NCI-H446 (cell line): ENCODE data around the gene DHTKD1.
"Not testable (repeated sequence)": the region's sequence is repeated elsewhere in the genome, so short reads cannot be mapped to it uniquely, and the experiment has no call there.

Experiments used
- DNase-seq, 2 experiments: peaks; one replicate each; lab custom pipeline; 2025; lab: John Stamatoyannopoulos, UW

DHTKD1 gene

DNA sequence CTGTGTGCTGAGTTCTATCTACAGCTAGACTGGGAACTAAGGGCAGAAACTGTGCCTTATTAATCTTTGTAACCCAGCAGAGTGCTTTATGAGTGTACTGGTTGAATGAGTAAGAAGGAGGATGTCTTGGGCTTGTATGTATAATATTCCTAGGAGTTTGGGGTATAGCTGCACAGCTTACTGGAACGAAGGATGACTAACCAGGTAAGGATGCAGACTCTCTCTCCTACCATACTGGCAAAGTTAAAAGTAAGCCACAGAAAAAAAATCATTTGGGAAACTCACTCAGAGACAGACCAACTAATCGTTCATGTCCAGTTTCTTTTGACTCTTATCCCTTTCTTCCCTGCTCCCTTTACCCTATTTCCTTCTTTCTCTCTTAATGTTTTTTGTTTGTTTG lies 1.4 kb upstream of the DHTKD1 start:
- no peak for DNase-seq

DNA sequence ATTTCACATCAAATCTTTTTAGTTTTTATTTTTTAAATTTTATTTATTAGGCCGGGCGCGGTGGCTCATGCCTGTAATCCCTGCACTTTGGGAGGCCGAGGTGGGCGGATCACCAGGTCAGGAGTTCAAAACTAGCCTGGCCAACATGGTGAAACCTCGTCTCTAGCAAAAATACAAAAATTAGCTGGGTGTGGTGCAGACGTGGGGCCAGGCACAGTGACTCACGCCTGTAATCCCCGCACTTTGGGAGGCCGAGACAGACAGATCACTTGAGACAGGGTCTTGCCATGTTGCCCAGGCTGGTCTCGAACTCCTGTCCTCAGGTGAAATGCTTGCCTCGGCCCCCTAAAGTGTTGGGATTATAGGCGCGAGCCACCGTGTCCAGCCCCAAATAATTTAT lies 2.7 kb downstream of the DHTKD1 start:
- not testable (repeated sequence) for DNase-seq

DNA sequence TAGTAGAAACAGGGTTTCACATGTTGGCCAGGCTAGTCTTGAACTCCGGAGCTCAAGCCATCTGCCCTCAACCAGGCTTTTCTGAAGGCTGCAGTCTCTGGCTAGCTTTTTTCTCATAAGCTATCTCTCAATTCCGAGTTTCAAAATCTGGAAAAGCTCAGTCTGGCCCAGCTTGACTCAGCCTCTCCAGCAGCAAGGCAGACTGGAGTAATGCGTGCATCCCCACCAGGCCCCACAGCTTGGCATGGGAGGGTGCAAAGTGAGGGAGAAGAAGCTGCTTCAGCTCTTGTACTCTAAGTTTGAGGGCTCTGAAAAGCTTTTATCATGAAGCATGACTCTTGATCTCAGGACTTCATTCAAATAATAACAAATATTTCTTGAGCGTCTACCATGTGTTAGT lies 4.8 kb downstream of the DHTKD1 start:
- DNase-seq = no peak

DNA sequence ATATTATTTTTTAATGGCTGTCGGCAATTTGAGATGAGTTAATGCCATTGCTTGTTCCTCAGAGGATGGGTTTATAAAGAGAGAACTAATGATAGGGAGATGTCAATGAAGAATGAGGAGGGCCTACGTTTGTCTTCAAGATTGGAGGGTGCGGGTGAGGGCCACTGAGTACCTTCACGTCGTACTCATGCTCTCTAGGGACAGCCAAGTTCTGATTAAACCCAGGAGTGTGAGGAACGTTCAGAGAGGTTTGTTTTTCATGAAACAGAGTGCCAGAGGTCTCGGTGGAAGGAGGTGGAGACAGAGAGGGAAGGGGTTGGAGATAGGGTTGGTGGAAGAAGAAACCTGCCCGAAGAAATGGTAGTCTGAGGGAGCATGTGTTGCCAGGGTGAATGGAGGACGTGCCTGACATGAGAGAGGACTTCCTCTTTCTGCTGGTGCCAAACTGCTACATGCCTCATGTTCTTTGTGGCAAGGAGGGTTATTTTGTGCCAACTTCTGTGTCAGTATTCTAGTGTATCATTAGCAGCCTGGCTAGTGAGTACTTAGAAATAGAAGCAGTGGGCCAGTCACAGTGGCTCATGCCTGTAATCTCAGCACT lies 8.9 kb downstream of the DHTKD1 start:
- DNase-seq = no peak

DNA sequence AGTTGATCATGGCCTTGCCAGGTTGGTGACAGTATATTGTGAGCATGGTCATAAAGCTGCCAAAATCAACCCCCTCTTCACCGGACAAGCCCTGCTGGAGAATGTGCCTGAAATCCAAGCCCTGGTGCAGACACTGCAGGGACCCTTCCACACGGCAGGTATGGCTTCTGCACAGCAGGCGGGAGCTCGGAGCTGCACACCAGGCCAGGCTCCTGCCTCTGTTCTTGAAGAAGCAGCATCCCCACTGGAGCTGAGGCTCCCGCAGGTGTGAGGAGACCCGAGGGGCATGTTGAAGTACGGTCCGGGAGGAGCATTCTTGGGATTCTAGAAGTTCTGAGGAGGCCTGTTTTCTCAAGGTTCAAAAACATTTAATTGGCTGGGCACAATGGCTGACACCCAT lies 12.7 kb downstream of the DHTKD1 start:
- DNase-seq = no peak

DNA sequence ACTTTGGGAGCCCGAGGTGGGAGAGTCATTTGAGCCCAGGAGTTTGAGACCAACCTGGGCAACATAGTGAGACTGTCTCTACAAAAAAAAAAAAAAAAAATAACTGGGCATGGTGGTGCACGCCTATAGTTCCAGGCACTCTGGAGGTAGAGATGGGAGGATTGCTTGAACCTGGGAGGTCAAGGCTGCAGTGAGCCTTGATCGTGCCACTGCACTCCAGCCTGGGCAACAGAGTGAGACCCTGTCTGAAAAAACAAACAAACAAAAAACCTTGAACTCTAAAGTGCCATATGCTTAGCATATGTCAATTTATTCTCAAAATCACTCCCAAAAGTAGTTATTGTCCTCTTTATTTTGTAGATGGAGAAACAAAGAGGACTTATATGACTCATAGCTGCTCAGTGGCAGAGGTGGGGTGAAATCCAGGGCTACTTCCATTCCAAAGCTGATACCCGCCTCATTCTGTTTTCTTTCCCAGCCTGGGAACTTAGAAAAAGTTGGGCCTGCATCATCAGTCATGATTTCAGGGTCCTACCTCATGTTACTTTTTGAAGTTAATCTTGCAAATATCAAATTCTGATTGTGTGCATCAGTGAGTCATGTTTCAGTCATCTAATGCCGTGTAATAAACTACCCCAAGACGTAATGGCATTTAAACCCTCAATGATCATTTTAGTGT lies 13.3 kb downstream of the DHTKD1 start:
- DNase-seq = no peak

DNA sequence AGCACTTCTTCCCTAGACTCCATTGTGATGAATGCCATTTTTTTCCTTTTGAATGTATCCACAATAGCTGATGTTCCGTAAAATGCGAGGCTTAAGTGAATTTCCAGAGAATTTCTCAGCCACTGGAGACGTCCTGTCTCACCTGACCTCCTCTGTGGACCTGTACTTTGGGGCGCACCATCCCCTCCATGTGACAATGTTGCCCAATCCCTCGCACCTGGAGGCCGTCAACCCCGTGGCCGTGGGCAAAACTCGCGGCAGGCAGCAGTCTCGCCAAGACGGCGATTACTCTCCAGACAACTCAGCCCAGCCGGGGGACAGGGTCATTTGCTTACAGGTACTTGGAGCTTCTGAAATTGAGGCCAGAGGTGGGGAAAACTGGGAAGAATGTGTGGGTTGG lies 20.2 kb downstream of the DHTKD1 start:
- DNase-seq = no peak

DNA sequence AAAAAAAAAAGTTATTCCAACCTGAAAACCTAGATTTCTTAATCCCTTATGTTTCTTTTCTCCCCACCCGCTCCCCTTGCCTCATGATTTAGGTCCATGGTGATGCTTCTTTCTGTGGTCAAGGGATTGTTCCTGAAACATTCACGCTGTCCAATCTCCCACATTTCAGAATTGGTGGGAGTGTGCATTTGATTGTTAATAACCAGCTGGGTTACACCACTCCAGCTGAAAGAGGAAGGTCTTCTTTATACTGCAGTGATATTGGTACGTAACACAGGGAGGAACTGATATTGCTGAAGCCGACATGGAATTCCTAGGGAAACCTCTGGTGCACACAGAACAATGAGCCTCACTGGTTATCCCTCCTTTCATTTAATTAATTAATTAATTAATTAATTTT lies 22.7 kb downstream of the DHTKD1 start:
- no peak for DNase-seq

DNA sequence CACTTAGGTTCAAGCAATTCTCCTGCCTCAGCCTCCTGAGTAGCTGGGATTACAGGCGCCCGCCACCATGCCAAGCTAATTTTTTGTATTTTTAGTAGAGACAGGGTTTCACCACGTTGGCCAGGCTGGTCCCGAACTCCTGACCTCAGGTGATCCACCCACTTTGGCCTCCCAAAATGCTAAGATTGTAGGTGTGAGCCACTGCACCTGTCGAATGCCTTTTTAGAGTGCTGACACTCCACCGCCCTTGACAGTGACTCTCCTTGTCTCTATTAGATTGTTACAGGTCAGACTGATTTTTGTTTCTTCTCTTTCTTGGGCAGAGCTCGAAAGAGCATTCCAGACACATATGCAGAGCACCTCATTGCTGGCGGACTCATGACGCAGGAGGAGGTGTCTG lies 28.6 kb downstream of the DHTKD1 start:
- not testable (repeated sequence) for DNase-seq

DNA sequence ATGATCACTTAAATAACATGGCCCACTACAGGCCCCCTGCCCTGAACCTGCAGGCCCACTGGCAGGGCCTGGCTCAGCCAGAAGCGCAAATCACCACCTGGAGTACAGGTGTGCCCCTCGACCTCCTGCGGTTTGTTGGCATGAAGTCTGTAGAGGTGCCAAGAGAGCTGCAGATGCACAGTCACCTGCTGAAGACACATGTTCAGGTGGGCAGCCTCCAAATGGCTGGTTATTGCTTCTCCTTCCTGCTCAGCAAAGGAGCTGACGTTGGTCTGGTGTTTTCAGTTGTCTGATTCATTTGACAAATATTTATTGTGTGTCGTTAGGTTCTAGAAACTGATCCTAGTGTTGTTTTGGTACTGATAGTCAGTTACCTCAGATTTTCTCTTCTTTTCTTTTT lies 29.0 kb downstream of the DHTKD1 start:
- no peak for DNase-seq

DNA sequence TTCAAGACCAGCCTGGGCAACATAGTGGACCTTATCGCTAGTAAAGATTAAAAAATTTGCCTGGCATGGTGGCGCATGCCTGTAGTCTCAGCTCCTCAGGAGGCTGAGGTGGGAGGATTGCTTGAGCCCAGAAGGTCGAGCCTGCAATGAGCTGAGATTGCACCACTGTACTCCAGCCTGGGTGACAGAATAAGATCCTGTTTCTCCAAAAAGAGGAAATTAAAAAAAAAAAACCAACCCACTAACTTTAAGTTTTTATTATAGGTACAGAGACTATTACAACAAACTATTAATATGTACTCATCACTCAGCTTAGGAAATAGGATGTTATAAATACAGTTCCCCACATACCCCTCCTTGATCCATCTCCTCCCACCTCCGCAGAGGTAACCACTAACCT lies 30.2 kb downstream of the DHTKD1 start:
- no peak for DNase-seq

DNA sequence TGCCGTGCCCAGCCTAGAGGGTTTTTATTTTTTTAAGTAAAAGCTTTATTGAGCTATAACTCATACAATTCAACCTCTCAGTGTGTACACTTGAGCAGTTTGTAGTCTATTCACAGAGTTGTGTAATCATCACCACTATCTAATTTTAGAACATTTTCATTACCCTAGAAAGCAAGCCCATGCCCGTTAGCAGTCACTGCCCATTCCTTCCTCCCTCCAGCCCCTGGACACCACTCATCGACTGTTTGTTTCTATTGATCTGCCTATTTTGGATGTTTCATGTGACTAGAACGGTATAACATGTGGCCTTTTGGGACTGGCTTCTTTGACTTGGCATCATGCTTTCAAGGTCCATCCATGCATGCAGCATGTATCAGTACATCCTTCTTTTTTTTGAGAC lies 35.0 kb downstream of the DHTKD1 start:
- DNase-seq = no peak

DNA sequence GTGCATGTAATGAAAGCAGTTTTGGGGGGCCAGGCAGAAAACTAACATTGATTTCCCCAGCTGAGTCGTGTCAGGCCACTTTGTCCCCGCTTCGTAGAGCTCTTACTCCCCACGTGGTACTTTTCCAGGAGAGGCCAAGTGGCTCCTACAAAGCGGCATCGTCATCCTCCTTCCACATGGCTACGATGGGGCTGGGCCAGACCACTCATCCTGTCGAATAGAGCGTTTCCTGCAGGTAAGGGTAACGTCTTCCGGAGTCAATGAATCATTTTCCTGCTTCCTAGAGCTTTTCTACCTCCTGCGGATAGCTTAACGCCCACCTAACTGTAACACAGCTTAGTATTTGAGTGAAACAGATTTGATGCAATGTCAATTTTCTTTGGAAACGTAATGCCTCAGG lies 39.0 kb downstream of the DHTKD1 start:
- DNase-seq = no peak

DNA sequence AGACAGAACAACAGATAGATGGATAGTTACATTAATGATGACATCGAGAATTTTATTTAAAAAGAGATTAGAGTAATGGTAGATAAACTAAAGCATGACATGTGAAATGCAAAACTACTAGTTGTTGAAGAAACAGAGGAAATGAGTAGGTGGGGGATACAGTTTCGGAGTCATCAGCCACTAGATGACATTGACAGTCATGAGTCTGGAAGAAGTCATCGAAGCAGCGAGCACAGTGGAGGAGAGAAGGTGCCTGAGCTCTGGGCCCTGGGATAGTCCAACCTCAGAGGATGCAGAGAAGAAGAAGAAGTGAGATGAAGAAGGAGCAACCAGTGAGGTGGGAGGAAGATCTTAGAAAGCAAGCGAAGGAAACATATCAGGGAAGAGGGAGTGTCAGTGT lies 40.5 kb downstream of the DHTKD1 start:
- DNase-seq = no peak

DNA sequence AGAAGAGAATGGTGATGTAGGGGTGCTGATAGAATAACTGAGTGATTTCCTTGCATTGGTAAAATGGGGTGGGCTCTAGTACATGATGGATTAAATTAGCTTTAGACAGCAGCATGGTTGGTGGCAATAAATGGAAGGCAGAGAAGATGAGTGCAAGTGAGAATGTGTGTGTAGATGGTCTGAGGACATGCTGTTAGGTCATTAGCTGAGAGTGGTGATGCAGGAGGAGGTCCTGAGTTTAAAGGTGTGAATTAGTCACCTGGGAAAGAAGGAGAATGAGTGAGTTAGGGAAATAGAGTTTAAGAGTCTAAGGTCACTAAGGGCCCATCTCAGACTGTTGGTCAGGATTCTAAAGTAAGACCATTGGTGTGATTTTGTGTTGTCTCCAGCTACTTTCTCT lies 42.8 kb downstream of the DHTKD1 start:
- DNase-seq = no peak

DNA sequence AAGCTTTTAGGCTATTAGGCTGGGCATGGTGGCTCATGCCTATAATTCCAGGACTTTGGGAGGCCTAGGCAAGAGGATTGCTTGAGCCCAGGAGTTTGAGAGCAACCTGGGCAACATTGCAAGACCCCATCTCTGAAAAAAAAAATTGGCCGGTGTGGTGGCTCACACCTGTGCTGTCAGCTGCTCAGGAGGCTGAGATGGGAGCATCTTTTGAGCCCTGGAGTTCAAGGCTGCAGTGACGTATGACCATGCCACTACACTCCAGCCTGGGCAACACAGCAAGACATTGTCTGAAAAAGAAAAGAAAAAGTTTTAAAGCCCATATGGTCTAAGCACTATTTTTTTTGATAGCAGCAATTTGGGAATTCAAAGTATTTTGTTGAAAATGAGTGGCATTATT lies 44.9 kb downstream of the DHTKD1 start:
- no peak for DNase-seq

DNA sequence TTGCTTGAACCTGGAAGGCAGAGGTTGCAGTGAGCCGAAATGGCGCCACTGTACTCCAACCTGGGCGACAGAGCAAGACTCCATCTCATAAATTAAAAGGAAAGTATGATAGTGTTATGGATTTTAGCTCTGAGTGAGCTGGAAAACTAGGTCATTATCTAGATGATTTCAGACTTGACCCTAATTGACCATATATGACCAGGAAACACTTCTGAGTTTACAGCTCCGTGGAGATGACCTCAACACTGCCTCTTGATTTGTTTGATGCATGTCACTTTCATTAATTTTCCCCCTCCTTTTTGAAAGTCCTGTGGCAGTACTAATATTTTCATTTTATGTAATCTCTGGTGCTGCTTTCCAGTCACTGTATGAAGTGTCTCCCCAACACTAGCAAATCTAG lies 52.9 kb downstream of the DHTKD1 start:
- no peak for DNase-seq

DNA sequence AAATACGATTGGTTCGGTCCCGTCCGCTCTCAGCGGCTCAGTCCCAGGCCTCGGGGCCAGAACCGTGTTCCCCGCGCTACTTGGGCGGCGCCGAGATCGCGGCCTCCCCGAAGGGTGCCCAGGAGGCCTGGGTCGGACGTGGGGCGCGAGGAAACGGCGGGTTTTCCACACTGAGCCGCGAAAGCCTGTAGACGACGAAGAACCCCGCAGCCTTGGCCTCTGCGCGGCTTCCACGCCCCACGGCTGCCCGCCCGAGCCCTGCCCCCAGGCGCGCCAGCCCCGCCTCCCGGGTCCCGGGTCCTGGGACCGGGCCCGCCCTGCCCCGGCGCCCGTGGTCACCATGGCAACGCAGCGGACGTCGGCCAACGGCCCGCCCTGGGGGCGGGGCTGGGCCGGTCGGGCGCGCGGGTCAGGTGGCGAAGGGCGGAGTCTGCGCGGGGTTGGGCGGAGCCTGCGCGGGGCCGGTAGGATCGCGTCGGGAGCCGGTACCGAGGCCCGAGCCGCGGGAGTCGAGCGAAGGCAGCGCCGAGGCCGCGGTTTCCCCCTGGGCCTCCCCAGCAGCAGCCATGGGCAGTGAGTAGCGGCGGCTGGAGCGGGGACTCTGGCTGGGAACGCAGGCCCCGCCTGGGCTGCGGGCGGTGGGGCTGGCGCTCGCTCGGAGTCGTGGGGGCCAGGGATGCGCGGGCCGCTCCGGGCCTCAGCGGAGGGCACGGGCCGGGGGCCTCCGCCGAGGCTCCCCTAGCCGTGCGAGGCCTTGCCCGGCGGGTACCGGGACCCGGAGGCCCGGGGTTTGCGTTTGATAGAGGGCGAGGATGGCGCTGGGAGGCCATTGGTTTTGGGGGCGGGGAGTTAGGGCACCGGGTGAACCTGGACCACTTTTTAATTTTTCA lies 60.7 kb downstream of the DHTKD1 start, which contains the start of gene SEC61A2:
Gene SEC61A2 (plus strand): TSS at position 456 of the 890 bp plus-strand sequence. CDS start 111 bp downstream, at position 567.
- peak; percentile 68 to 95 for DNase-seq

DNA sequence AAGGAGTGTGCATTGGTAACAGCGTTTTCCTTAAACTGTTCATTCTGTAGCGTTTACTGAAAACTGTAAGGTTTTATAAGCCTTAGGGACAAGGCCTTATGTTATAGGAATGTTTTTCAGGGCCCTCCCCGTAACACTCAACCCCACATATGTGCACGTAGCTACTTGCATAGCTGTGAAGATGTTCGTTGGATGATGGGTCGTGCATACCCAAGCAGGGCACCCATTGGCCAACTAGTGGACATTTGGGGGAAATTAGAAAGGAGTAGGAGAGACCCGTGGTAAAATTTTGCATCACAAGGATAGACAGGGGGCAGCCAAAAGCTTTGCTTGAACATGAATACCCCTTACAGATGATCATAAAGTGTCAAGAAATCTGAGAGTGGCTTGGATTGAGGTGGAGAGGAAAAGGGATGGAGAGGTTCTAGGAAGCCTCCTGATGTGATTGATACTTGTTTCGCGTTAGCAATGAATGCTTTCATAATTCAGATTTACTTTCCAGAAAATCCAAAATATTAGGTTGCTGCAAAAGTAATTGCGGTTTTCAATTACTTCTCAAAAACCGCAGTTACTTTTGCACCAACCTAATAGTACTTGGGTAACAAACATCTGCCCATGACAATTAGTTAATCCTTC lies 61.6 kb downstream of the DHTKD1 start:
- DNase-seq = peak; percentile 35 to 52

DNA sequence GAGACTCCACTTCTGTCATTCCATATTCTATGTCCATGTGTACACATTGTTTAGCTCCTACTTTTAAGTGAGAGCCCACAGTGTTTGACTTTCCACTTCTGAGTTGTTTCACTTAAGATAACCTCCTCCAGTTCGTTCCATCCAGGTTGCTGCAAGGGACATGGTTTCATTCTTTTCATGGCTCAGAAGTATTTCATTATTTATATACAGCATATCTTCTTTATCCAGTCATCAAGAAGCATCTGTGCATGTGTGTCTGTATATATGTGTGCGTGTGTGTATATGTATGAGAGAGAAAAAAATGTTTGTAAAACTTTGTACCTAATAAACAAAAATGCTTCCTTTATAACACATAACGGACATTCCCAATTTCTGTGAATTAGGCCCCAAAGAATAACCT lies 66.9 kb downstream of the DHTKD1 start:
- no peak for DNase-seq

DNA sequence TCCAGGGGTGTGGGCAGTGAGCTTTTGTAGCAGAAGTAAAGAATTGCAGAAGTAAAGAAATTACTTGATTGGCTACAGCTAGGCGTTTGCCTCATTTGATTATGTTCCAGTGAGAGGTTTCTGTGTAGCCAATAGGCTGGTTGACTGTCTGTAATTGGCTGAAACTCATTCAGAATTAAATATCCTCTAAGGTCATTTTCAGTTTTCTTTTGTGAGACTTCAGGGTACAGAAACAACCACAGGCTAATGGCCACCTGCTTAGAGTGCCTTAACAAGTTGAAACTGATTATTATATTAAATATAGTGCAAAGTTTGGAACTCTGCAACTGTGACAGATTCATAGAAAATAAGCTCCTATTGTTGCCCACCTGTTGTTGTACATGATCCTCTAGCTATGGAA lies 71.3 kb downstream of the DHTKD1 start:
- DNase-seq = no peak

DNA sequence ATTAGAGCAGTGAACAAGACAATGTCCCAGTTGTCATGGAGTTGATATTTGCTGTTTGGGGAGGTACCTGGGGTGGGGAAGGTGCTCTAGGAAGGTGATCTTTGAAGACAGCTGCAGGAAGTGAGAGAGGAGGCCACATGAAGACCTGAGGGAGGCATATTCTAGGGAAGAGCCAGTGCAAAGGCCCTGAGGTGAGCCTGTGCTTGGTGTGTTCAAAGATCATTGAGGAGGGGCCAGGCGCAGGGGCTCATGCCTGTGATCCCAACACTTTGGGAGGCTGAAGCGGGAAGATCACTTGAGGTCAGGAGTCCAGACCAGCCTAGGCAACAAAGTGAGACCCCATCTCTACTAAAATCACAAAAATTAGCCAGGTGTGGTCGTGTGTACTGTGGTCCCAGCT lies 75.8 kb downstream of the DHTKD1 start:
- no peak for DNase-seq

DNA sequence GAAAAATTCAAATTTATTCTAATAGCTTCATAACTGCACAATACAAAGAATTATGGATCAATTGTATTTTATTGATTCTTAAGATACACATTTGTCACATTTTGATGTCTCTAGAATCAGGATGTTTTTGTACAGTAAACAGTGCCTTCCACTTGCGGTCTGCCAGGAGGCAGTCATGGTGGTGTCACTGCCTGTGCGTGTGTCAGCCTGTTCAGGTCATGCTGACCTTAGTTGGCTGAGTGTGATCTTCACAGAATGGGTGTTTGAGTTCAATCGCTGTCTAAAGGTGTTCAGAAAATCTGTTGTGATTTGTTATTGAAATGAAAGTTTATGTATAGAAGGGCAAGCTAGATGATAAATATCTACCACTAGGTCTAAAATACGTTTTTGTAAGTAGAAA lies 81.4 kb downstream of the DHTKD1 start:
- DNase-seq = no peak
